Measurements from ENCODE around the gene RTN4RL2. TPM values are rescaled to one million over a fixed set of nuclear protein-coding genes. Genes with fewer than 3 reads are reported as not detected.

Gene RTN4RL2
- total RNA-seq, 4 donors from 2014 or later = 0.64 to 4.8 (median 3.2) TPM

GRCh38 chr11:57502376-57502775 lies 42.0 kb downstream of the RTN4RL2 start:
- no peaks in the 10 kb centered on the region for H3K36me3 ChIP-seq
- TF ChIP-seq EP300 (IDR thresholded peaks at IDR 0.05) = no peak
- TF ChIP-seq, protein P1, sequence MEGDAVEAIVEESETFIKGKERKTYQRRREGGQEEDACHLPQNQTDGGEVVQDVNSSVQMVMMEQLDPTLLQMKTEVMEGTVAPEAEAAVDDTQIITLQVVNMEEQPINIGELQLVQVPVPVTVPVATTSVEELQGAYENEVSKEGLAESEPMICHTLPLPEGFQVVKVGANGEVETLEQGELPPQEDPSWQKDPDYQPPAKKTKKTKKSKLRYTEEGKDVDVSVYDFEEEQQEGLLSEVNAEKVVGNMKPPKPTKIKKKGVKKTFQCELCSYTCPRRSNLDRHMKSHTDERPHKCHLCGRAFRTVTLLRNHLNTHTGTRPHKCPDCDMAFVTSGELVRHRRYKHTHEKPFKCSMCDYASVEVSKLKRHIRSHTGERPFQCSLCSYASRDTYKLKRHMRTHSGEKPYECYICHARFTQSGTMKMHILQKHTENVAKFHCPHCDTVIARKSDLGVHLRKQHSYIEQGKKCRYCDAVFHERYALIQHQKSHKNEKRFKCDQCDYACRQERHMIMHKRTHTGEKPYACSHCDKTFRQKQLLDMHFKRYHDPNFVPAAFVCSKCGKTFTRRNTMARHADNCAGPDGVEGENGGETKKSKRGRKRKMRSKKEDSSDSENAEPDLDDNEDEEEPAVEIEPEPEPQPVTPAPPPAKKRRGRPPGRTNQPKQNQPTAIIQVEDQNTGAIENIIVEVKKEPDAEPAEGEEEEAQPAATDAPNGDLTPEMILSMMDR (IDR thresholded peaks at IDR 0.05) = no peak
- no peak for TF ChIP-seq POLR2A (IDR thresholded peaks at IDR 0.05)
- no peak for TF ChIP-seq POLR2AphosphoS5 (IDR thresholded peaks at IDR 0.05)
- H3K4me1 ChIP-seq = peaks cover 25% of the 10 kb centered on the region
- 97% methylated on average over 3 of the region's 3 CpGs for WGBS
- no peak for DNase-seq (ENCODE audit: low spot score in 2 of 2)
- H3K27ac ChIP-seq = no peak overlapping the region
- H3K4me3 ChIP-seq = no peak overlapping the region
- H3K27me3 ChIP-seq = no peaks in the 10 kb centered on the region
- H3K9me3 ChIP-seq = no peaks in the 10 kb centered on the region

GRCh38 chr11:57502870-57503269 lies 42.5 kb downstream of the RTN4RL2 start:
- no peak overlapping the region for H3K27ac ChIP-seq
- H3K9me3 ChIP-seq = no peaks in the 10 kb centered on the region
- H3K4me3 ChIP-seq = no peak overlapping the region
- H3K27me3 ChIP-seq = no peaks in the 10 kb centered on the region
- TF ChIP-seq POLR2AphosphoS5 (IDR thresholded peaks at IDR 0.05) = no peak
- no peak for DNase-seq (ENCODE audit: low spot score in 2 of 2)
- peaks cover 25% of the 10 kb centered on the region for H3K4me1 ChIP-seq
- H3K36me3 ChIP-seq = no peaks in the 10 kb centered on the region

DNA sequence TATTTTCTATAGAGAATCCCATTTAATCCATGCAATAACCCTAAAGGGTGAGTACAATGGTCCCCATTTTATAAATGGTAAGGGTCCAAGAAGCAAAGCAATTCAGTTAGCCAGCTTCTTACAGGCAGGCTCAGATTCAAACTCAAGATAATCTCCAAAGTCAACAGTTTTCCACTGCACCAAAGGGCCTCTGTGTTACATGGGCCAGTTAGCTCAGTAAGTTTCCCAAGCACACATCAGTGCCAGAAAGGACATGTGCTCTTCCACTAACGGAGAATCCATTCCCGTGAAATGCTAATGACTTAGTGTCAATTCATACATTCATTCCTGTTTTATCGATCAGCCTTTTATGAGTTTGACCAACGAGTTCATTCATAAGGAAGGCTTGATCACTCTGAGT lies 44.2 kb downstream of the RTN4RL2 start:
- H3K27ac ChIP-seq = no peak overlapping the region
- TF ChIP-seq POLR2A (IDR thresholded peaks at IDR 0.05) = no peak
- TF ChIP-seq EP300 (IDR thresholded peaks at IDR 0.05) = no peak
- TF ChIP-seq, protein P1 (IDR thresholded peaks at IDR 0.05) = no peak
- no peak for TF ChIP-seq POLR2AphosphoS5 (IDR thresholded peaks at IDR 0.05)
- H3K4me3 ChIP-seq = no peak overlapping the region
- no peak for DNase-seq (ENCODE audit: low spot score in 2 of 2)
- WGBS = 83% methylated on average over 4 of the region's 4 CpGs
- H3K36me3 ChIP-seq = no peaks in the 10 kb centered on the region
- no peaks in the 10 kb centered on the region for H3K27me3 ChIP-seq
- no peaks in the 10 kb centered on the region for H3K9me3 ChIP-seq
- H3K4me1 ChIP-seq = peaks cover 13% of the 10 kb centered on the region

DNA sequence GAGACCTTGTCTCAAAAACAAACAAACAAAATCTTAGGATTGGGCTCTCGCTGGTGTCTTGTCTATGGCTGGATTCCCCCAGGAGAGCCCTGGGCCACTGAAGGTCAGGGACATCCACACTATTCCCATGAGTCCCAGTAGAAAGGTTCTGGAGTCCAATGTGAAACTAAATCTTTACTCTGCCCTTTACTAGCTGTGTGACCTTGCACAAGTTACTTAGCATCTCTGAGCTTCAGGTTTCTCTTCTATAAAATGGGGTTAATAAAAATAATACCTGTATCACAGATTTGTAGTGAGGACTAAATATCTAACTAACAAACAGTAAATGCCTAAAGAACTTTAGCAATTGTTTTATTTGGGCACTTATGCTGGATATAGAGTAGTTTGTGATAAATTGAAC lies 46.2 kb downstream of the RTN4RL2 start:
- no peaks in the 10 kb centered on the region for H3K36me3 ChIP-seq
- no peaks in the 10 kb centered on the region for H3K9me3 ChIP-seq
- no peak for DNase-seq (ENCODE audit: low spot score in 2 of 2)
- H3K4me3 ChIP-seq = no peak overlapping the region
- 92% methylated on average over 1 of the region's 1 CpG for WGBS
- no peak for TF ChIP-seq POLR2A (IDR thresholded peaks at IDR 0.05)
- H3K4me1 ChIP-seq = no peaks in the 10 kb centered on the region
- no peak overlapping the region for H3K27ac ChIP-seq
- no peaks in the 10 kb centered on the region for H3K27me3 ChIP-seq

GRCh38 chr11:57508341-57509170 lies 48.2 kb downstream of the RTN4RL2 start:
- H3K4me3 ChIP-seq = no peak overlapping the region
- H3K27ac ChIP-seq = no peak overlapping the region
- no peaks in the 10 kb centered on the region for H3K27me3 ChIP-seq
- no peaks in the 10 kb centered on the region for H3K36me3 ChIP-seq
- 72% methylated on average over 7 of the region's 7 CpGs for WGBS
- no peak for DNase-seq (ENCODE audit: low spot score in 2 of 2)
- H3K9me3 ChIP-seq = no peaks in the 10 kb centered on the region
- TF ChIP-seq POLR2A (IDR thresholded peaks at IDR 0.05) (no peak), POLR2AphosphoS5 (IDR thresholded peaks at IDR 0.05) (no peak), EP300 (IDR thresholded peaks at IDR 0.05) (no peak)
- TF ChIP-seq, protein P1 (IDR thresholded peaks at IDR 0.05) = no peak
- peaks cover 6% of the 10 kb centered on the region for H3K4me1 ChIP-seq

GRCh38 chr11:57511741-57512430 lies 51.6 kb downstream of the RTN4RL2 start:
- Histone ChIP-seq H3K9me3 (no peaks in the 10 kb centered on the region), H3K36me3 (no peaks in the 10 kb centered on the region), H3K4me1 (peaks cover 31% of the 10 kb centered on the region), H3K27me3 (no peaks in the 10 kb centered on the region), H3K4me3 (no peak overlapping the region), H3K27ac (no peak overlapping the region)
- TF ChIP-seq, protein P1 (IDR thresholded peaks at IDR 0.05) = no peak
- TF ChIP-seq POLR2AphosphoS5 (IDR thresholded peaks at IDR 0.05) (no peak), POLR2A (IDR thresholded peaks at IDR 0.05) (no peak), EP300 (IDR thresholded peaks at IDR 0.05) (no peak)
- 91% methylated on average over 6 of the region's 6 CpGs for WGBS
- DNase-seq (ENCODE audit: low spot score in 2 of 2) = no peak
